HUES64 (cell line): Measurements from ENCODE around the gene PORCN.

Experiments used
- H3K27ac ChIP-seq: 2 replicates; pipeline ENCODE4 v1.7.0; 2013; ENCODE audit warnings: low read depth, low read length, inconsistent platforms
- H3K27me3 ChIP-seq: 2 replicates; pipeline ENCODE4 v1.6.1; 2013; ENCODE audit warnings: mild to moderate bottlenecking, low read length; ENCODE audit not compliant: insufficient read depth
- H3K36me3 ChIP-seq: 2 replicates; pipeline ENCODE4 v1.6.1; 2013; ENCODE audit warnings: mild to moderate bottlenecking, low read length; ENCODE audit not compliant: insufficient read depth
- H3K4me1 ChIP-seq: 2 replicates; pipeline ENCODE4 v1.6.1; 2013; ENCODE audit warnings: mild to moderate bottlenecking, low read length, moderate library complexity; ENCODE audit not compliant: insufficient read depth
- H3K4me3 ChIP-seq: 2 replicates; pipeline ENCODE4 v1.5.1; 2013; ENCODE audit warnings: mild to moderate bottlenecking, low read length, moderate library complexity
- H3K9ac ChIP-seq: 2 replicates; pipeline ENCODE4 v1.6.1; 2013; ENCODE audit warnings: mild to moderate bottlenecking, low read depth, low read length
- H3K9me3 ChIP-seq: 2 replicates; pipeline ENCODE4 v1.6.1; 2013; ENCODE audit warnings: low read depth, low read length; ENCODE audit not compliant: insufficient read depth
- WGBS: fragments of 150-250, 120-280 bp; methylation state at CpG from one replicate; pipeline ENCODE4 v1.1.7; 2013; ENCODE audit warnings: missing lambda C conversion rate; 5-methylcytosine and 5-hydroxymethylcytosine counted together

Gene PORCN

DNA sequence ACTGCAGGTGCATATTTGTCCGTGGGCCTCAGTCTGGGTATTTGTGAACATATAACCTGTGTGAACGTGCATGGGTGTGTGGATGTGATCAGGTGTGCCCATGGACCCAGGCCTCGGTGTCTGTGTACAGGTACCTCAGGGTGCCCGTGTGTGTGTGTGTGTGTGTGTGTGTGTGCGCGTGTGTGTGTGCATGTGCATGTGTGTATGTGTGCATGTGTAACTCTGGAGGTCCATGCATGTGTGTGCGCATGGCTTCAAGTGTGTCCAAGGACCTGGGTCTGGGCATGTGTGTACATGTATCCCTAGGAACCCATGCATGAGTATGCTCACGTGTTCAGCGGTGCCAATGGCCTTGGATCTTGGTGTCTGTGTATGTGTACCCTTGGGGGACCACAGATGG lies 17.0 kb upstream of the PORCN start:
- H3K27ac ChIP-seq: no peak overlapping the region
- no peaks in the 10 kb centered on the region for H3K4me1 ChIP-seq
- H3K9ac ChIP-seq: no peak overlapping the region
- no peaks in the 10 kb centered on the region; the same call in 1 of the 2 replicates for H3K36me3 ChIP-seq
- no peaks in the 10 kb centered on the region for H3K9me3 ChIP-seq
- 84% methylated on average over 9 of the region's 9 CpGs for WGBS
- H3K27me3 ChIP-seq: no peaks in the 10 kb centered on the region
- H3K4me3 ChIP-seq: no peak overlapping the region

DNA sequence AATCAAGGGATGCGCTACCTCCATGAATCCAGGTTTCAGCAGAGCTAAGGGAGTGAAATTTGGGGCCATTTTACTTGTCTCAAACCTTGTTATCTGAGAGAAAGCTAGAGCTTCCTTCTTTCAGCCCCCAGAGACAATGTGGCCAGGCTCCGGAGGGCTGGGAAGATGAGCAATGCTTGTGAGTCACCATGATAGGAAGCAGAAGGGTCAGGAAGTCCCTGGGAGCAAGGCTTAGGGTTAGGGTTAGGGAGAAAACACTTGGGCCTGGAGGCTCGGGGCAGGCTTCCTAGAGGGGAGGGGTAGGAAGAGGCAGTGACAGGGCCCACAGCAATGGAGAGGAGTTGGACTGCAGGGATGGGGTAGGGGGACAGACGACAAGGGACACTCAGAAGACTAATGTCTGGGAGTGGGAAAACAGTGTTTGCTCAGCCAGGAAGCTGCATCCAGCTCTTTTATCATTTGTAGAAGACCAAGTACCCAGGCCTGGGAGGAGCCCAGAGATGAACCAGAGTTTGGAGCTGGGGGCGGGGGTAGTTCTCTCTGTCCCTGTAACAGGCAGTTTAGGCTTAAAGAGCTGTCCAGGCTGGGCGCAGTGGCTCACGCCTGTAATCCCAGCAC lies 16.4 kb upstream of the PORCN start:
- WGBS: 74% methylated on average over 6 of the region's 7 CpGs
- Histone ChIP-seq H3K27me3 (no peaks in the 10 kb centered on the region), H3K9ac (no peak overlapping the region), H3K27ac (no peak overlapping the region), H3K9me3 (no peaks in the 10 kb centered on the region), H3K4me1 (no peaks in the 10 kb centered on the region), H3K36me3 (no peaks in the 10 kb centered on the region; the same call in 1 of the 2 replicates), H3K4me3 (no peak overlapping the region)

DNA sequence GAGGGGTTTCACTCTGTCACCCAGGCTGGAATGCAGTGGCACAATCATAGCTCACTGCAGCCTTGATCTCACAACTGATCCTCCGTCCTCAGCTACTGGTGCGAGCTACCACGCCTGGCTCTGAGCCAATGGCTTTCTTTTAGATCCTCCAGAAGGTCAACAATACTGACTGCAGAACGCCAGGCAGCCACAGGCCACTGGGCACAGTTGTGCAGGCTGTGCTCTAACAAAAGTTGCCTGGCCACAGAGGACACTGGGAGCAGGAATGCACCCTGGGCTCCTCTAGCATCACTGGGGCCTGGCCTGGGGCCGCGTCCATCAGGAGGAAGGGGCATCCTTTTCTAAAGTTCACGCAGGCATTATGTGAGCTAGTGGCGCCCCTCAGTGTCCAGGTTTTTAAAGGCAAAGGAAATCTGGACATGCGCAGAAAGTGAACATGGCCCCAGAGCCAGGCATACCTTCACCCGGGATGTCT lies 14.9 kb upstream of the PORCN start:
- Histone ChIP-seq H3K4me1 (no peaks in the 10 kb centered on the region), H3K36me3 (no peaks in the 10 kb centered on the region), H3K27ac (no peak overlapping the region), H3K9me3 (no peaks in the 10 kb centered on the region), H3K9ac (no peak overlapping the region), H3K4me3 (no peak overlapping the region), H3K27me3 (no peaks in the 10 kb centered on the region)
- WGBS: 55% methylated on average over 10 of the region's 10 CpGs

DNA sequence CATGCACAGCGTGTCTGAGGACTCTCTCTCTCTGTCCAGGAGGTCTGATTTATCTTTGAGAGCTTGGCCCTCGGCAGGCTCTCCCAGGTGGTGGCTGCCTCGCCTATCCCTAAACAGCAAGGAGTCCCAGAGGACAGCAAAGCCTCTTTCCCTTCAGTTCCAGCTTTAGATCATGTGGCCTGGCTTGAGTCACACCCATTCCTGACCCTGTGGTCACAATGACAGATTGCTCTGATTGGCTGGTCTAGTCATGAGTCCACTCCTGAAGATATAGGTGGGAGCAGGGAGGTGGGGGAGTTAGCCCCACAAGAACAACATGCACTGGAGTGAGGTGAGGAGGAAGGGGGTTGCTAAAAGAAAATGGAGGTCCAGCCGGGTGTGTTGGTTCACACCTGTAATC lies 12.1 kb upstream of the PORCN start:
- Histone ChIP-seq H3K36me3 (no peaks in the 10 kb centered on the region), H3K27me3 (no peaks in the 10 kb centered on the region), H3K9me3 (no peaks in the 10 kb centered on the region), H3K27ac (no peak overlapping the region), H3K9ac (no peak overlapping the region), H3K4me3 (no peak overlapping the region), H3K4me1 (no peaks in the 10 kb centered on the region)
- 80% methylated on average over 4 of the region's 4 CpGs for WGBS

DNA sequence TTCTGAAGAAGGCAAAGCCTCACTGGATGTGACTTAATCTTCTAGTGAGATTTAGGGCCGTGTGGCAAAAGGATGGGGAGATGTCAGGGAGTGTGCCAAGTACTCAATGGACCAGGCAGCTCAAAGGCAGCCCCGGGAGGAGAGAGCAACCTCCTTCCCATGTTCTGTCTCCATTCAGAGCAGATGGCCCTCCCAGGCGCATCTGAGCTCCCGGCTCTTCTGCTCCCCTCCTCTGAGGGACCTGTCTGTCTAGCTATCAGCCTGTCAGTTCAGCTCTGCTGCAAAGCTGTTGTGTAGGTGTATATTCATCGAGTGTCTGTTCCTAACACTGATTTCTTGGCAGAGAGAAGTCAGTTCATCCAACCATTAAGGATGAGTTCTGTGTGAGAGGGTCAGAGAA lies 10.9 kb upstream of the PORCN start:
- H3K36me3 ChIP-seq: no peaks in the 10 kb centered on the region
- H3K27me3 ChIP-seq: no peaks in the 10 kb centered on the region
- H3K27ac ChIP-seq: no peak overlapping the region
- 84% methylated on average over 5 of the region's 5 CpGs for WGBS
- no peak overlapping the region for H3K9ac ChIP-seq
- H3K4me1 ChIP-seq: no peaks in the 10 kb centered on the region
- H3K9me3 ChIP-seq: no peaks in the 10 kb centered on the region
- H3K4me3 ChIP-seq: no peak overlapping the region

DNA sequence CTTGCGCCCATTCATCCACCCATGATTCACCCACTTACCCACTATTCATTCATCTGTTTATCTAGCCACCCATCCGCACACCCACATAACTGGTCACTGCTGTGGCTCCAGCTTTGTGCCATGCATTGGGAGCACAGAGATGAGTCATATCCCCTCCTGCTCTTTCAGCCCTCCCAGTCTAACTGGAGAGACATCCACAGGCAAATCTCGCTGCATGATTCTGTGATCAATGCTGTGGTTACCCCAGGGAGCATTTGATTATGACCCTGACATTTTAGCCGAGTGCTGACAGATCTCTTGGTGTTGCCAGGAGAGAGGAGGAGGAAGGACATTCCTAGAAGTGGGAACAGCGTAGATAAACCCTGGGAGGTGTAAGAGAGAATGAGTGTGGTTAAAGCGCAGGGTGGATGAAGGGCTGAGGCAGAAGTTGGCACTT lies 10.4 kb upstream of the PORCN start:
- Histone ChIP-seq H3K4me1 (no peaks in the 10 kb centered on the region), H3K27ac (no peak overlapping the region), H3K9ac (no peak overlapping the region), H3K4me3 (no peak overlapping the region), H3K9me3 (no peaks in the 10 kb centered on the region), H3K27me3 (no peaks in the 10 kb centered on the region), H3K36me3 (no peaks in the 10 kb centered on the region)
- WGBS: 64% methylated on average over 6 of the region's 6 CpGs

DNA sequence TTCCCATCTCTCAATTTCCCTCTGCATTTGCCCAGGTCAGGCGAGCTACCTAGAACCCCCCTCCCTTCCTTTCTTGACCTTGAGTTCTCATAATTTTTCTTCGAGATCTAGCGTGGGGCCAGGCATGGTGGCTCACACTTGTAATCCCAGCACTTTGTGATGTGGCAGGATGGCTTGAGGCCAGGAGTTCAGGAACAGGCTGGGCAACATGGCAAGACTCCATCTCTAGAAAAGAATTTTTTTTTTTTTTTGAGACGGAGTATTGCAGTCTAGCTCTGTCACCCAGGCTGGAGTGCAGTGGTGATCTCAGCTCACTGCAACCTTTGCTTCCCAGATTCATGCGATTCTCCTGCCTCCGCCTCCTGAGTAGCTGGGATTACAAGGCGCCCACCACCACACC lies 4.5 kb upstream of the PORCN start:
- no peak overlapping the region for H3K4me3 ChIP-seq
- H3K36me3 ChIP-seq: no peaks in the 10 kb centered on the region
- H3K9ac ChIP-seq: no peak overlapping the region
- H3K27me3 ChIP-seq: no peaks in the 10 kb centered on the region
- H3K4me1 ChIP-seq: no peaks in the 10 kb centered on the region
- H3K9me3 ChIP-seq: no peaks in the 10 kb centered on the region
- no peak overlapping the region for H3K27ac ChIP-seq
- WGBS: 86% methylated on average over 6 of the region's 7 CpGs

DNA sequence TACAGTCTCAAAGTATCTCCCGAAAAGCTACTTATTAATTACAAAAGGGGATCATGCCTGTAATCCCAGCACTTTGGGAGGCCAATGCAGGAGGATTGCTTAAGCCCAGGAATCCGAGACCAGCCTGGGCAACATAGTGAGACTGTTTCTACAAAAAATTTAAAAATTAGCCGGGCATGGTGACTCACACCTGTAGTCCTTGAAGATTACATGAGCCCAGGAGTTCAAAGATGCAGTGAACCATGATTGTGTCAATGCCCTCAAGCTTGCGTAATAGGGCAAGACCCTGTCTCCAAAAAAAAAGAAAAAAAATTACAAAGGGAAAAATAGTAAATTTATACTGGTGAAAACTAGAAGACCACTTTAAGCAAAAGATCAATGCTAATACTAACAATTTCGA lies 3.3 kb upstream of the PORCN start:
- H3K9me3 ChIP-seq: no peaks in the 10 kb centered on the region
- H3K4me1 ChIP-seq: no peaks in the 10 kb centered on the region
- no peaks in the 10 kb centered on the region for H3K36me3 ChIP-seq
- H3K4me3 ChIP-seq: no peak overlapping the region
- no peak overlapping the region for H3K9ac ChIP-seq
- H3K27me3 ChIP-seq: no peaks in the 10 kb centered on the region
- WGBS: 90% methylated on average over 4 of the region's 5 CpGs
- H3K27ac ChIP-seq: no peak overlapping the region

DNA sequence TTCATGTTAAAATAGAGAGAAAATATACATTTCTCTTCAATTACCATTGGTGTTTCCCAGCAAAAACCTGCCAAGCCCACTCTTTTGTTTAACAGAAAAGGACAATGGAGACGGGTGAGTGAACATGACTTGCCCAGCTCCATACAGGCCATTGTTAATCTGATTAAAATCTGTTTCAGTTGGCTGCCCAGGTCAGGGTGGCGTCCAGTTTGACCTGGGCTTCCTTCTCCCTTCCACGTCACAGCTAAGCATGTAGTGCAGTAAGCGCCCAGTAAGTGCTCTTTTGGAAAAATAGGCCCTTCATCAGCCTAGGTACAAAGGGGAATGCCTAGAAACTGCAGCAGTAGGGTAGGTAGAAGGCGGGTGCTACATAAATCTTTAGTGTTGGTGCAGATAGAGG lies 1.5 kb upstream of the PORCN start:
- H3K27ac ChIP-seq: no peak overlapping the region
- H3K36me3 ChIP-seq: 0 out of 2 replicates have a peak, but pooled peaks cover 2% of the 10 kb centered on the region
- no peak overlapping the region for H3K9ac ChIP-seq
- H3K4me3 ChIP-seq: no peak overlapping the region
- H3K27me3 ChIP-seq: no peaks in the 10 kb centered on the region
- no peaks in the 10 kb centered on the region for H3K9me3 ChIP-seq
- no peaks in the 10 kb centered on the region for H3K4me1 ChIP-seq
- 90% methylated on average over 5 of the region's 5 CpGs for WGBS

DNA sequence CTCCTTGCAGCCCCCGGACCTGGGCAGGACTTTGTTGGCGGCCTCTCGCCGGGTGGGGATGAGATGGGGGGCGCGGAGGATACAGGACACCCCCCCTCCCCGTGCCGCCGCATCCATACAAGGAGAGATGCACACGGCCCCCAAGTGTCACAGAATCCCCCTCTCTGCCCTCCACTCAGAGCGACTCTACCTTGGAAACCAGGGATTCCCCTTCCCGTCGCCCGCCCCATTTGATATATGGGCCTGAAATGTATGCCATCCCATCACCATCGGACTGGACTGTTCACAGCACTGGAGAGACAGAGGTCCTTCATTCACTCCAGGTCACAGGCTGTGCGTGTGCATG lies 426 bp downstream of the PORCN start:
- 7% methylated on average over 7 of the region's 16 CpGs for WGBS
- Histone ChIP-seq H3K36me3 (0 out of 2 replicates have a peak, but pooled peaks cover 2% of the 10 kb centered on the region), H3K4me3 (peak overlapping the region; percentile 95), H3K9ac (peak overlapping the region; percentile 67), H3K27ac (no peak overlapping the region), H3K27me3 (no peaks in the 10 kb centered on the region), H3K9me3 (no peaks in the 10 kb centered on the region), H3K4me1 (no peaks in the 10 kb centered on the region)

DNA sequence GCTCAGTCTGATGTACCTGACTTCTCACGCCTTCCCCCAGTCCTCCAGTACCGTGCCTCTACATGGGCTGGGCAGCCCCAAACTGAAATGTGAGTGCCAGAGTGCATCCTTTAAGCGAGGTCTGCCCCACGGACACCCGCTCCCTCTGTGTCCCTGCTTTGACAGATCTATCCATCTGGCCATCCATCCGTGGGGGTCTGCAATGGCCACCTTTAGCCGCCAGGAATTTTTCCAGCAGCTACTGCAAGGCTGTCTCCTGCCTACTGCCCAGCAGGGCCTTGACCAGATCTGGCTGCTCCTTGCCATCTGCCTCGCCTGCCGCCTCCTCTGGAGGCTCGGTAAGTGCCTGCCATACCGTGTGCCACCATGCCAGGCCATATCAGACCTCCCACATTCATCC lies 827 bp downstream of the PORCN start:
- Histone ChIP-seq H3K27me3 (no peaks in the 10 kb centered on the region), H3K27ac (no peak overlapping the region), H3K36me3 (0 out of 2 replicates have a peak, but pooled peaks cover 2% of the 10 kb centered on the region), H3K4me3 (peak overlapping the region; percentile 95), H3K4me1 (no peaks in the 10 kb centered on the region), H3K9ac (no peak overlapping the region), H3K9me3 (no peaks in the 10 kb centered on the region)
- 69% methylated on average over 11 of the region's 11 CpGs for WGBS

DNA sequence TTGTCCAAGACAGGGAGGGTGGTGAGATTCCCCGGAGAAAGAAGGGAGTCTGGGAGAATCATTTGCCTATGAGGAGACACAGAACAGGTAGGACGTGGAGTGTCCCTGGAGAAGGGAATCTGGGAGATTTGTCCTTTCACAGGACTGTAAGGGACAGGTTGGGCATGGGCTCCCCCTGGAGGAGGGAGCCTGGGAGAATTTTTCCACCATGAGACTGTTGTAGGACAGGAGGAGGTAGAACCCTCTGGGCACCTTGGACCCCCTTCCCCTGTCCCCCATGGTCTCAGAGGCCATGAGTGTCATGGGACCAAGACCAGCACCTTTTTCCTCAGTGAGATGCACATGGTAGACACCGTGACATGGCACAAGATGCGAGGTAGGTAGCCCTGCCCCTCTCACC lies 2.8 kb downstream of the PORCN start:
- WGBS: 75% methylated on average over 4 of the region's 4 CpGs
- Histone ChIP-seq H3K27ac (no peak overlapping the region), H3K36me3 (0 out of 2 replicates have a peak, but pooled peaks cover 2% of the 10 kb centered on the region), H3K9ac (no peak overlapping the region), H3K27me3 (no peaks in the 10 kb centered on the region), H3K4me3 (no peak overlapping the region), H3K9me3 (no peaks in the 10 kb centered on the region), H3K4me1 (no peaks in the 10 kb centered on the region)
